ENCODE results near the gene ADARB1. TPM values are rescaled to one million over a fixed set of nuclear protein-coding genes. Genes with fewer than 3 reads are reported as not detected.
A peak's percentile ranks its signal among the peaks of the same experiment; 100 is the strongest.

The ADARB1 gene
- total and polyA plus RNA-seq, 9 of the 15 experiments (the other 6 are each of a cell fraction or from before 2014, with no cell fraction given), result 6.7 to 16.0 (median 8.3) TPM

GRCh38 chr21:45078371-45078770, 4.0 kb downstream of the ADARB1 start:
- intact Hi-C loops (cut with micrococcal nuclease), result no loop called here
- FAIRE-seq, result no peak

GRCh38 chr21:45078877-45079281, 4.5 kb downstream of the ADARB1 start:
- H3K9me3 ChIP-seq (replicated peaks; ENCODE audit: control insufficient read depth, insufficient read depth, low read depth, low read length), result no peaks in the 10 kb centered on the region
- H3K4me1 ChIP-seq (replicated peaks in 1 of 2; ENCODE audit: control insufficient read depth in 2 of 2, insufficient read depth in 2 of 2, low read length in 2 of 2), result peaks cover 14 to 26% of the 10 kb centered on the region in 2 experiments
- in situ Hi-C loops (cut with MboI), result no loop called here
- TF ChIP-seq HNRNPLL (IDR thresholded peaks at IDR 0.05; ENCODE audit: low read depth, low read length, poor library complexity, severe bottlenecking) (no peak), ZNF668 (CRISPR knock-in tag; IDR thresholded peaks at IDR 0.05) (no peak), RBM25 (IDR thresholded peaks at IDR 0.05; ENCODE audit: low read depth, low read length, severe bottlenecking) (peak; percentile 92), MAZ (CRISPR knock-in tag; conservative IDR thresholded peaks at IDR 0.05 in 1 of 2, IDR thresholded peaks at IDR 0.05 in 1 of 2) (no peak), HIVEP1 (CRISPR knock-in tag; IDR thresholded peaks at IDR 0.05) (no peak), XRCC3 (IDR thresholded peaks at IDR 0.05) (no peak), HDAC6 (IDR thresholded peaks at IDR 0.05; ENCODE audit: low read depth, low read length) (no peak)

More at GRCh38 chr21:45078371-45078770, 4.0 kb downstream of the ADARB1 start:
- ChIA-PET CTCF (ENCODE audit: low intra/inter-chr PET ratio) (no interaction called here), POLR2A (no interaction called here)
- H3K79me2 ChIP-seq (ENCODE audit: control insufficient read depth, insufficient read depth, low read length), result no peaks in the 10 kb centered on the region
- DNase-seq (ENCODE audit: extremely low read depth in 1 of 4, low spot score in 3 of 4) (no peak), ATAC-seq (no peak)
- no peak overlapping the region for H2AFZ ChIP-seq (ENCODE audit: low read depth, low read length)
- peaks cover 18 to 28% of the 10 kb centered on the region in 2 experiments for H3K4me1 ChIP-seq (replicated peaks in 1 of 2; ENCODE audit: control insufficient read depth in 2 of 2, insufficient read depth in 2 of 2, low read length in 2 of 2)
- H4K20me1 ChIP-seq (replicated peaks; ENCODE audit: control insufficient read depth, insufficient read depth, low read length), result peaks cover 28% of the 10 kb centered on the region
- no peak overlapping the region for H3K27ac ChIP-seq (ENCODE audit: extremely low read depth, low read depth, low read length)
- H3K4me2 ChIP-seq (ENCODE audit: insufficient read depth, low read length), result no peak overlapping the region
- in situ Hi-C loops (cut with MboI), result no loop called here
- no peak for TF ChIP-seq TEAD4 (IDR thresholded peaks at IDR 0.05; ENCODE audit: low read length)
- TF ChIP-seq TEAD4 (CRISPR knock-in tag; IDR thresholded peaks at IDR 0.05; ENCODE audit: borderline replicate concordance), result 0 out of 2 replicates have a peak, but pooled peaks have one; percentile 28
- TF ChIP-seq MTA3 (IDR thresholded peaks at IDR 0.05; ENCODE audit: borderline replicate concordance), result no peak
- TF ChIP-seq USF1 (CRISPR knock-in tag; IDR thresholded peaks at IDR 0.05), result 0 out of 2 replicates have a peak, but pooled peaks have one; percentile 8
- no peak for TF ChIP-seq ZNF551 (CRISPR knock-in tag; IDR thresholded peaks at IDR 0.05)
- no peaks in the 10 kb centered on the region for H3K27me3 ChIP-seq (ENCODE audit: control insufficient read depth in 2 of 2, insufficient read depth in 2 of 2, low read length in 2 of 2)
- no peaks in the 10 kb centered on the region for H3K9me1 ChIP-seq (ENCODE audit: control insufficient read depth, insufficient read depth, low read length)
- H3K4me3 ChIP-seq, result no peak overlapping the region
- 41% methylated on average over 5 of the region's 5 CpGs for WGBS (ENCODE audit: insufficient coverage, low coverage, missing lambda C conversion rate)
- H3K36me3 ChIP-seq (ENCODE audit: control insufficient read depth, insufficient read depth, low read length), result no peaks in the 10 kb centered on the region; the same call in 2 of the 3 replicates
- no TSS peak for BruUV-seq (replicated peaks)
- no peaks in the 10 kb centered on the region for H3K9me3 ChIP-seq (replicated peaks; ENCODE audit: control insufficient read depth, insufficient read depth, low read depth, low read length)
- H3K9ac ChIP-seq (ENCODE audit: insufficient read depth in 1 of 2, low read depth in 2 of 2, low read length in 2 of 2), result no peak overlapping the region

More at GRCh38 chr21:45078877-45079281, 4.5 kb downstream of the ADARB1 start:
- ATAC-seq (no peak), FAIRE-seq (no peak), DNase-seq (ENCODE audit: extremely low read depth in 1 of 4, low spot score in 3 of 4) (no peak)
- ChIA-PET CTCF (ENCODE audit: low intra/inter-chr PET ratio) (no interaction called here), POLR2A (interaction anchor here (0.7 to 1.4 kb wide), 4 partner anchors 10 to 516 kb away, joined by 3 to 5 read pairs (median 4); no protein-coding TSS in a partner anchor)
- Histone ChIP-seq H3K9ac (ENCODE audit: insufficient read depth in 1 of 2, low read depth in 2 of 2, low read length in 2 of 2) (no peak overlapping the region), H4K20me1 (replicated peaks; ENCODE audit: control insufficient read depth, insufficient read depth, low read length) (peaks cover 28% of the 10 kb centered on the region), H3K4me2 (ENCODE audit: insufficient read depth, low read length) (no peak overlapping the region), H3K4me3 (no peak overlapping the region), H3K79me2 (ENCODE audit: control insufficient read depth, insufficient read depth, low read length) (no peaks in the 10 kb centered on the region), H3K27me3 (ENCODE audit: control insufficient read depth in 2 of 2, insufficient read depth in 2 of 2, low read length in 2 of 2) (no peaks in the 10 kb centered on the region), H3K9me1 (ENCODE audit: control insufficient read depth, insufficient read depth, low read length) (no peaks in the 10 kb centered on the region), H2AFZ (ENCODE audit: low read depth, low read length) (no peak overlapping the region), H3K36me3 (ENCODE audit: control insufficient read depth, insufficient read depth, low read length) (no peaks in the 10 kb centered on the region; the same call in 2 of the 3 replicates), H3K27ac (ENCODE audit: extremely low read depth, low read depth, low read length) (no peak overlapping the region)
- 64% methylated on average over 2 of the region's 2 CpGs for WGBS (ENCODE audit: insufficient coverage, low coverage, missing lambda C conversion rate)
- intact Hi-C loops (cut with micrococcal nuclease), result no loop called here
- no TSS peak for BruUV-seq (replicated peaks)

Data from K562 (cell line).